Naive thymus-derived CD8-positive, alpha-beta T cell (primary cell): ENCODE results near the gene DGKI. TPM values are rescaled to one million over a fixed set of nuclear protein-coding genes. Genes with fewer than 3 reads are reported as not detected.

Source experiments
- ATAC-seq, 2 donors: fragments of 150-1000 bp; cut with Tn5 transposase in 1 of 2; sonication (Bioruptor Pico), chemical (Tn5 transposase) in 1 of 2; 1 replicate in 1 of 2; 2 replicates in 1 of 2; pipeline ENCODE4 v1.10.0; 2021; ENCODE audit warnings: mild to moderate bottlenecking in 2 of 2, moderate library complexity in 2 of 2
- POLR2A ChIA-PET: fragments of 350-600 bp; sonication (Branson Sonifier 250); formaldehyde crosslinking; loops from one replicate; lab custom pipeline; 2021; ENCODE audit warnings: antibody characterized with exemption; lab: Charles Lee
- DNase-seq, 10 donors: peaks; one replicate each; pipeline versions ENCODE4 v3.0.0 to v3.0.0-alpha.2; 2020 to 2022
- H3K27ac Mint-ChIP-seq, 10 donors: one replicate each; pipeline ENCODE4 v1.8.0; 2020 to 2022; ENCODE audit warnings: mild to moderate bottlenecking in 10 of 10, mixed read lengths in 10 of 10, moderate library complexity in 4 of 10, inconsistent platforms in 1 of 10
- H3K27me3 Mint-ChIP-seq, 5 donors: one replicate each; pipeline ENCODE4 v1.8.0; 2021 to 2022; ENCODE audit warnings: mixed read lengths in 5 of 5
- H3K36me3 Mint-ChIP-seq, 3 donors: one replicate each; pipeline ENCODE4 v1.8.0; 2020 to 2022; ENCODE audit warnings: mixed read lengths in 3 of 3, mild to moderate bottlenecking in 2 of 3, inconsistent platforms in 1 of 3
- H3K4me1 Mint-ChIP-seq, 4 donors: one replicate each; pipeline ENCODE4 v1.8.0; 2021 to 2022; ENCODE audit warnings: mixed read lengths in 4 of 4
- H3K4me3 Mint-ChIP-seq, 10 donors: one replicate each; pipeline ENCODE4 v1.8.0; 2020 to 2022; ENCODE audit warnings: mild to moderate bottlenecking in 10 of 10, mixed read lengths in 10 of 10, moderate library complexity in 6 of 10, inconsistent platforms in 1 of 10
- H3K9me3 Mint-ChIP-seq, 9 donors: one replicate each; pipeline ENCODE4 v1.8.0; 2020 to 2022; ENCODE audit warnings: mixed read lengths in 9 of 9, mild to moderate bottlenecking in 3 of 9, inconsistent platforms in 1 of 9, moderate library complexity in 1 of 9
- polyA plus RNA-seq, 3 donors: library from polyadenylated mRNA; unstranded; fragments of 300-500 nt; fragmentation: Illumina TruSeq; gene quantifications; one replicate each; pipeline ENCODE4 v1.2.3, GENCODE V29; 2021
- total RNA-seq, 8 experiments: library from RNA in 2 of 8; stranded (reverse) in 2 of 8; gene quantifications; one replicate each; pipeline ENCODE4 v1.2.3 and lab custom pipeline; 2021 to 2026

Gene DGKI
- total and polyA plus RNA-seq, 5 experiments from 2014 or later, result 0.01 TPM; not detected in 4

DNA sequence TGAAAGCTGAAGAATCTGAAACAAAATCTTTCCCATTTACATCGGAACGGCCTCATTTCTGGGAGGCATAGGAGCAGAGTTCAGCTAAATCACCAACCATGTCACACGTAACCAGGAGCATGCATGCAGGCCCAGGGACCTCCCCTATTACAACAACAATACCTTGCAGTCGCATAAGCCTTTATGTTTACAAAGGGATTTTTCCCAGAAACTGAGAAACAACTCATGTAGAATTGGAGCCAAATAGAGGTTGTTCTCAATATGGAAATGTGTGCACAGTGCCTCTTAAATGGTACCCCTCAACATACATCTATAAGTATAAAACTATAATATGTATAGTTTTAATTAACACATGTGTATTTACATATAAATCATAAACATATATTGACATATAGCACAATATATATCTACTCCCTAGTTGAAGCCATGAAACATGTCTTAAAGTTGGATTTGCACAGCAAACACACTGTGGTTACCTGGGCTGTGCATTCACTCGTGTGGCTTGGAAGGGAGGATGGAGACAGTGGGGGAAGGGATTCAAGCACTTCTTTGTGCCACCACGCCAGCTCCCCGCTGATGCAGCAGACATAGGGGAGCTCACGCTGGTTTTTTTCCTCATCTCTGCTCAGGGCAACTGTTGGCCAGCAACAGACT is 35.0 kb upstream of the DGKI start:
- no peak for DNase-seq

DNA sequence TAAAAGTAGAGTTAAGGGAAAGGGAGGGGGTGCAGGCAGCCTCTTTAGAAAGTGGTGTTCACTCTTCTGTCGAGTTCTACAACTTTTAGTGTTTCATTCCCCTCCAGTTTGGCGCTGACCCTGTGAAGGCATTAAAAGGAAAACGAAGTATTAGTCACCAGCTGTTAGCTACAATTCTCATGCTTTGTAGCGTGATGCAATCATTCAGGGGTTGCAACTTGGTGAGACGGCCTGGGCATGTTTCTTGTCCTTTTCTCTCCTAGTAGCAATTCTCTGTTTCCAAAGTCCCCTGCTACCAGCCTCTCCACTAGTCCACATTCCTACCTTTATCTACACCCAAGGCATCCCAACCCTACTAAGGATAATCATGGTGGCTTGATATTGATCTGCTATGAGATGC is 33.7 kb upstream of the DGKI start:
- DNase-seq (no peak), ATAC-seq (no peak)
- POLR2A ChIA-PET, result no interaction called here
- Mint-ChIP-seq H3K36me3 (peaks cover 19 to 90% (median 75%) of the 10 kb centered on the region in 3 donors), H3K27me3 (no peaks in the 10 kb centered on the region), H3K4me1 (no peaks in the 10 kb centered on the region), H3K4me3 (no peak overlapping the region), H3K9me3 (peaks cover 0 to 4% (median 0%) of the 10 kb centered on the region in 9 donors), H3K27ac (no peak overlapping the region)

More for the DNA sequence above, 35.0 kb upstream of the DGKI start:
- peaks cover 0 to 4% (median 0%) of the 10 kb centered on the region in 9 donors for H3K9me3 Mint-ChIP-seq
- no peaks in the 10 kb centered on the region for H3K4me1 Mint-ChIP-seq
- no peak overlapping the region for H3K4me3 Mint-ChIP-seq
- POLR2A ChIA-PET, result no interaction called here
- peaks cover 19 to 87% (median 73%) of the 10 kb centered on the region in 3 donors for H3K36me3 Mint-ChIP-seq
- peak overlapping the region in 1 of 10 donors; percentile 15 for H3K27ac Mint-ChIP-seq
- no peak for ATAC-seq
- H3K27me3 Mint-ChIP-seq, result no peaks in the 10 kb centered on the region

GRCh38 chr7:137879357-137880158 is 32.8 kb upstream of the DGKI start:
- H3K9me3 Mint-ChIP-seq, result peaks cover 0 to 4% (median 0%) of the 10 kb centered on the region in 9 donors
- no peak for ATAC-seq

DNA sequence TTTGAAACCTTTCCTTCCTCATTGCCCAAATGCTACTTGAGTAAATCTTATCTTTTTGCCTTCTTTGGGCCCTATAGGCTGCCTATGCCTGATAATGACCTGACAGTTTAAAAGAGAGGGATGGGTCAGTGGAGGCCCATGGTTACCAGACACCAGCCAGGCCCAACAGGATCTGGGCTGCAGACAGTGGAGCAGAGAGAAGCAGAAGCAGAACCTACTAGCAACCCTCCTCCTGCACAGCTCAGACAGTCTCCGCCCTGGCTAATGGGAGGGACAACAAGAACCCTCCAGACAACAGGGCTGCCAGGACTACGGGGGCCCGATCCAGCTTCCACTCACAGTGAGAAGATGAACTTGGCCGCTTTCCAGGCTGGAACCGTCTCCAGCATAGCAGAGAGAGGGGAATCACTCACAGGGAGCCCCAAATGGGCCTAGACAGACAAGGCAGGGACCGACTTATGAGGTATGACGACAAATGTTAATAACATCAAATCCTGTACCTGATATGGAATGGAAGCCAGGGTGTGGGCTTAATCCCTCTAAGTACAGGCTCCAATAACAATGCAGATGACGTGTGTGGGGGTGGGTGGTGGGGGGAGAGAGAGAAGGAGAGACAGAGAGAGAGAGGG is 31.7 kb upstream of the DGKI start:
- no peak for DNase-seq
- peaks cover 19 to 85% (median 68%) of the 10 kb centered on the region in 3 donors for H3K36me3 Mint-ChIP-seq
- peaks cover 0 to 4% (median 0%) of the 10 kb centered on the region in 9 donors for H3K9me3 Mint-ChIP-seq
- H3K27me3 Mint-ChIP-seq, result no peaks in the 10 kb centered on the region
- H3K4me3 Mint-ChIP-seq, result no peak overlapping the region
- H3K4me1 Mint-ChIP-seq, result no peaks in the 10 kb centered on the region
- ATAC-seq, result no peak
- POLR2A ChIA-PET, result no interaction called here
- peak overlapping the region in 1 of 10 donors; percentile 5 for H3K27ac Mint-ChIP-seq

More at GRCh38 chr7:137879357-137880158, 32.8 kb upstream of the DGKI start:
- POLR2A ChIA-PET, result no interaction called here
- Mint-ChIP-seq H3K27ac (peak overlapping the region in 1 of 10 donors; percentile 28), H3K27me3 (no peaks in the 10 kb centered on the region), H3K4me1 (no peaks in the 10 kb centered on the region), H3K4me3 (no peak overlapping the region), H3K36me3 (peaks cover 19 to 86% (median 72%) of the 10 kb centered on the region in 3 donors)
- no peak for DNase-seq

DNA sequence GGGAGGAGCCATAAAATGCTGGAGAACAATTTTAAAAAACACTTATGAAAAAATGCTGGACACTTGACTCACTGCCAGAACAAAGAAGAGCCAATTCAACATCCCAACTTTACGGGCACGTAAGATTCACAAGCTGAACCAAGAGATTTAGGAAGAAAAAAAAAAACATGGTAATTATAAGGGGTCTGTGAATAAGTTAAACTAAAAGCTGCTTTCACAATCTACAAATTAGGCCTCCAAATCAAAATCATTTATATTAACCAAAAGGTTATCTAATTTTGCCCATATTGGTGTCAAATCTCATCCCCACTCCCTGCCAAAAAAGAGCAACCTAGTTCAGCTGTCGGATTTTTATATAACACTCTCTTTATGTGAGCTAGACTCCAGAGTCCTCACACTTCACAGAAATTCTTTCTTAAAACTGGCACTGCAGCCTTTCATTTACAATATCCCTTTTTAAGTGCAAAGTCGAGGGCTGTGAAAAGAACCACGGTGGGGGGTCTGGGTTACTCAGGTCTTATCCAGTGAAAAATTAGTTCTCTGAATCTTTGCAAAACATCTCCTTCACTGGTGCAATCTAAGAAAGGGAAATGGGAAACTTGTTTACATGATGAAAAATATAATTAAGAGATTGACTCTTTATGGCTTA is 30.4 kb upstream of the DGKI start:
- no peak overlapping the region for H3K27ac Mint-ChIP-seq
- ATAC-seq (no peak), DNase-seq (no peak)
- H3K27me3 Mint-ChIP-seq, result no peaks in the 10 kb centered on the region
- H3K4me3 Mint-ChIP-seq, result no peak overlapping the region
- POLR2A ChIA-PET, result no interaction called here
- peaks cover 16 to 77% (median 57%) of the 10 kb centered on the region in 3 donors for H3K36me3 Mint-ChIP-seq
- no peaks in the 10 kb centered on the region for H3K4me1 Mint-ChIP-seq
- H3K9me3 Mint-ChIP-seq, result peaks cover 0 to 2% (median 0%) of the 10 kb centered on the region in 9 donors

DNA sequence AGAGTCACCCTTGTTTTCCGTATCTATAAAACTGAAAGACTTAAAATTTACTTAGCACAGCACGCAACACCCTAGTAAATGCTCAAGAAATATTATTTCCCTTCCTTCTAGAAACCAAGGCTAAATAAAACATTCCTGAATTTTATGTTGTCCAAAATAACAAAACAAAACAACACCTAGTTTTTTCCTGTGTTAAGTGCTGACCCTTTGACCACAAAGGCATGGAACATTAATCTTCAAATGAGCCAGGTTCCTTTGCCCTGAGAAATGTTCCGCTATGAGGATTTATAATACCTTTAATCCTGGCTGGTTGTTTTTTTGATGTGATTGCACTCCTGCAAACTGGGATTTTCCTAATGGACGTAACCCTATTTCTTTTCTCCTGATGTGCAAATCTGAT is 29.0 kb upstream of the DGKI start:
- POLR2A ChIA-PET, result no interaction called here
- DNase-seq (no peak), ATAC-seq (no peak)
- Mint-ChIP-seq H3K27ac (no peak overlapping the region), H3K9me3 (no peaks in the 10 kb centered on the region), H3K4me1 (no peaks in the 10 kb centered on the region), H3K27me3 (no peaks in the 10 kb centered on the region), H3K4me3 (no peak overlapping the region), H3K36me3 (peaks cover 8 to 63% (median 49%) of the 10 kb centered on the region in 3 donors)

- Mint-ChIP-seq H3K9me3 (peaks cover 0 to 2% (median 0%) of the 10 kb centered on the region in 9 donors), H3K4me1 (no peaks in the 10 kb centered on the region), H3K4me3 (no peak overlapping the region), H3K27ac (no peak overlapping the region), H3K27me3 (no peaks in the 10 kb centered on the region), H3K36me3 (peaks cover 6 to 51% (median 44%) of the 10 kb centered on the region in 3 donors)
- no peak for ATAC-seq
- POLR2A ChIA-PET, result no interaction called here
- no peak for DNase-seq
Observed at GRCh38 chr7:137873979-137874777, 27.4 kb upstream of the DGKI start.

DNA sequence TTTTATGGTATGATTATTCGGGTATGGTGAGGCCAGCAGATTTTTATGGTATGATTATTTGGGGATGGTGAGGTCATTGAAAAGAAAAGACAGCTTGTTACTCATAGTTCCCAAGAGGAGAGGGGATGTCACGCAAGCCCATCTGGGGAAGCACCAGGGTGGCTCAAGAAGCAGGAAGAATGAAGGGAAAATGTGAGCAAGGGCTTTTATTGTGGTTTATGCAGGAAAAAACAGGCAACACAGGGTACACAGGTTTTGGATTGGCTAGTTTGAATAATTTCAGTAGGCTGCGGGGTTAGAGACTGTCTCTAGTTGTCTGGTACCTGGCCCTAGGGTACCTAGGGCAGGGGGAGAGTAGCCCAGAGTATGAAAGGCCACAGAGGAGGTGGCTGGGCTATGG is 26.8 kb upstream of the DGKI start:
- POLR2A ChIA-PET, result no interaction called here
- Mint-ChIP-seq H3K9me3 (peaks cover 0 to 2% (median 0%) of the 10 kb centered on the region in 9 donors), H3K27me3 (no peaks in the 10 kb centered on the region), H3K4me1 (no peaks in the 10 kb centered on the region), H3K27ac (no peak overlapping the region), H3K4me3 (no peak overlapping the region), H3K36me3 (peaks cover 5 to 44% (median 38%) of the 10 kb centered on the region in 3 donors)
- DNase-seq (no peak), ATAC-seq (no peak)

- DNase-seq, result no peak
- Mint-ChIP-seq H3K9me3 (peaks cover 0 to 10% (median 4%) of the 10 kb centered on the region in 9 donors), H3K27me3 (no peaks in the 10 kb centered on the region), H3K36me3 (peaks cover 21 to 43% (median 41%) of the 10 kb centered on the region in 3 donors), H3K27ac (no peak overlapping the region), H3K4me3 (no peak overlapping the region), H3K4me1 (no peaks in the 10 kb centered on the region)
- POLR2A ChIA-PET, result no interaction called here
- ATAC-seq, result no peak
Observed at GRCh38 chr7:137871170-137871915, 24.6 kb upstream of the DGKI start.

- Mint-ChIP-seq H3K27me3 (no peaks in the 10 kb centered on the region), H3K27ac (no peak overlapping the region), H3K36me3 (peaks cover 27 to 48% (median 46%) of the 10 kb centered on the region in 3 donors), H3K9me3 (peaks cover 0 to 17% (median 8%) of the 10 kb centered on the region in 9 donors), H3K4me3 (no peak overlapping the region), H3K4me1 (no peaks in the 10 kb centered on the region)
- POLR2A ChIA-PET, result no interaction called here
- ATAC-seq, result no peak
- no peak for DNase-seq
Observed at GRCh38 chr7:137870684-137871083, 23.9 kb upstream of the DGKI start.

DNA sequence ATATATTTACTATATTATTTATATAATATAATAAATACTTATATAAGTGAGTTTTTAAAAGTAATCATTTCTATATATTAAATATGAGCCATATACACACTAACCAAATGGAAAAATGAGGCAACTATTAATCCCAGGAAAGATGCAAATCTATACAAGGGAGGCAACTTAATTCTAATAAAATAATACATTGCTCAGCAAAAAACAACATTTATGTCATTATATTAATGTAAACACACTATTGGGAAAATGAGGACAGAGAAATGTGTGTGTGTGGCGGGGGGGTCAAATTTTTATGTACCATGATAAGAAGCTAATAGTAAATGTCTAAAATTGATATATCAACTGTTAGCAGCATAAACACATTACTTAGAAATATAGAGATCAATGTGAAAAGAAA is 23.3 kb upstream of the DGKI start:
- ATAC-seq (no peak), DNase-seq (no peak)
- Mint-ChIP-seq H3K27me3 (no peaks in the 10 kb centered on the region), H3K27ac (no peak overlapping the region), H3K36me3 (peaks cover 33 to 52% (median 46%) of the 10 kb centered on the region in 3 donors), H3K4me3 (no peak overlapping the region), H3K9me3 (peaks cover 0 to 23% (median 11%) of the 10 kb centered on the region in 9 donors), H3K4me1 (no peaks in the 10 kb centered on the region)
- POLR2A ChIA-PET, result no interaction called here
